ENCODE data around the gene MARCHF5.

GRCh38 chr10:92244796-92245195, 46.2 kb upstream of the MARCHF5 start:
- no peak for TF ChIP-seq CTCF (IDR thresholded peaks at IDR 0.05; ENCODE audit: insufficient read depth, low read length, poor library complexity, severe bottlenecking)
- TF ChIP-seq EZH2phosphoT487 (conservative IDR thresholded peaks at IDR 0.05; ENCODE audit: low read length), result no peak

Data from SU-DHL-6 (cell line).